Nephron (organoid): Measurements from ENCODE around the gene EFS.

Experiments
- H3K27ac Mint-ChIP-seq, 3 experiments: 2 replicates each; pipeline ENCODE4 v1.8.0; 2020; ENCODE audit warnings: mixed read lengths in 3 of 3, mild to moderate bottlenecking in 2 of 3, moderate library complexity in 1 of 3
- H3K27me3 Mint-ChIP-seq: 2 replicates; pipeline ENCODE4 v1.8.0; 2021; ENCODE audit warnings: low read depth, mild to moderate bottlenecking, moderate library complexity, mixed read lengths
- H3K36me3 Mint-ChIP-seq: 2 replicates; pipeline ENCODE4 v1.8.0; 2020; ENCODE audit warnings: low read depth, mixed read lengths
- H3K4me1 Mint-ChIP-seq: 2 replicates; pipeline ENCODE4 v1.8.0; 2020; ENCODE audit warnings: mixed read lengths
- H3K4me3 Mint-ChIP-seq, 3 experiments: 2 replicates each; pipeline ENCODE4 v1.8.0; 2020; ENCODE audit warnings: mild to moderate bottlenecking in 3 of 3, mixed read lengths in 3 of 3, moderate library complexity in 2 of 3
- H3K9me3 Mint-ChIP-seq: 2 replicates; pipeline ENCODE4 v1.8.0; 2020; ENCODE audit warnings: mixed read lengths
- CTCF ChIP-seq, 3 experiments: fragments of 200-600 bp; sonication (generic); IDR thresholded peaks; one replicate each; pipeline ENCODE4 v1.5.0; 2021; ENCODE audit warnings: antibody characterized with exemption in 3 of 3; ENCODE audit not compliant: unreplicated experiment in 3 of 3

EFS gene

DNA sequence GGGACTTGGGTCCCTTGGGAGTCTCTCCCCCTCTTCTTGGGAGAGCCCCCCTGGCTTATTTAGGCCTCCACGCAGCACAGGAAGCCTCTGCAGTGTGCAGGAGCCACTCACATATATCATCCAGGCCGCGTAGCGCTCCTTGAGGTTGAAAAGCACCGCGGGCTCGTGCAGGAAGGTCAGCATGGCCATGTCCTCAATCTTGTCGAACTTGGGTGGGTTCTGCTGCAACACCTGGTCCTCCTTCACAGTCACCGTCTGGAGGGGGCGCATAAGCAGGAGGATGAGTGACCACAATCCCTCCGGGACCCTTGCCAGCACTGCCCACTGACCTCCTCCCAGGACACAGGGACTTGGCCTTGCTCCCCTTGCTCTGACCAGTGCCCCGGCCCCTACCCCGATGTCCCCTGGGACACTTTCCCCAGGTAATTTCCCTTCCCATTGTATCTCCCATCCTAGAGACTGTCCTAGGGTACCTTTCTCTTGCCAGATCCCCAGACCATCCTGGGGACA is 40.6 kb upstream of the EFS start:
- Mint-ChIP-seq H3K4me1 (no peaks in the 10 kb centered on the region), H3K27me3 (peaks cover 15% of the 10 kb centered on the region), H3K9me3 (no peaks in the 10 kb centered on the region), H3K27ac (no peak overlapping the region), H3K36me3 (no peaks in the 10 kb centered on the region), H3K4me3 (peak overlapping the region in 1 of 3 experiments; percentile 34)
- no peak for TF ChIP-seq CTCF (IDR thresholded peaks at IDR 0.05; ENCODE audit: unreplicated experiment in 3 of 3)

- H3K36me3 Mint-ChIP-seq = no peaks in the 10 kb centered on the region
- H3K27me3 Mint-ChIP-seq = peaks cover 15% of the 10 kb centered on the region
- H3K9me3 Mint-ChIP-seq = no peaks in the 10 kb centered on the region
- H3K27ac Mint-ChIP-seq = no peak overlapping the region
- no peak overlapping the region for H3K4me3 Mint-ChIP-seq
- no peaks in the 10 kb centered on the region for H3K4me1 Mint-ChIP-seq
- TF ChIP-seq CTCF (IDR thresholded peaks at IDR 0.05; ENCODE audit: unreplicated experiment in 3 of 3) = no peak
Observed at GRCh38 chr14:23405096-23405495, 40.1 kb upstream of the EFS start.

- Mint-ChIP-seq H3K9me3 (no peaks in the 10 kb centered on the region), H3K36me3 (no peaks in the 10 kb centered on the region), H3K27ac (no peak overlapping the region), H3K4me3 (no peak overlapping the region), H3K27me3 (peaks cover 15% of the 10 kb centered on the region), H3K4me1 (peaks cover 5% of the 10 kb centered on the region)
- TF ChIP-seq CTCF (IDR thresholded peaks at IDR 0.05; ENCODE audit: unreplicated experiment in 3 of 3) = no peak
Observed at GRCh38 chr14:23404331-23404900, 39.4 kb upstream of the EFS start.

DNA sequence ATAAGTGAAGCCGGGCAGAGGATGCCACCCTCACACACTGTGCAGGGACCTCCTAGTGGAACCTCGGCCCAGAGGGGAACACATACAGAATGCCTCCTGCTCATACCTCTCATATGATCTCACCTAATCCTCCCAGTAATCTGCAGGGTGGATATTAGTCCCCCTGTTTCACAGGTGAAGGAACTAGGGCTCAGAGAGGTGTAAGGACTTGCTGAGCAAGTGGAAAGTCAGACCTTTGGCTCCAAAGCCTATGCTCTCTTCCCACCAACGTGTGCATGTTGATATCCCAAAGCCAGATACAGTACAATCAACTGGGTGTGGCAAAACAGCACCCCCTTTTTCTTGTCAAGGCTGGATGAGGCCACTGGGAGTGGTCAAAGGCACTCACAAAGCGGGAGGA is 38.9 kb upstream of the EFS start:
- Mint-ChIP-seq H3K36me3 (no peaks in the 10 kb centered on the region), H3K4me1 (peaks cover 6% of the 10 kb centered on the region), H3K27me3 (peaks cover 15% of the 10 kb centered on the region), H3K4me3 (no peak overlapping the region), H3K27ac (no peak overlapping the region), H3K9me3 (no peaks in the 10 kb centered on the region)
- TF ChIP-seq CTCF (IDR thresholded peaks at IDR 0.05; ENCODE audit: unreplicated experiment in 3 of 3) = no peak

DNA sequence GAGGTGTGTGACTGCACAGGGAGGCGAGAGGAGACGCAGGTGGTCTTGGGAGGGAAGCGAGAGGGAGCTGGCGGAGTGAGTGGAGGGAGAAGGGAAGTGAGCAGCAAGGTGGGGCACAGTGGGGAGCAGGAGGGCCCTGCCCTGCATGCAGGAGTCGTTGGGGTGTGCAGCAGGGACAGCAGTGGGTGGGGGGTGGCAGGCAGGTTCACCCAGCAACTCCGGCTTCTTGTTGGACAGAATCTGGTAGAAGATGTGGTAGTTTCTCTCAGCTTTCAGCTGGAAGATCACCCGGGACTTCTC is 38.1 kb upstream of the EFS start:
- Mint-ChIP-seq H3K27ac (no peak overlapping the region), H3K4me1 (peaks cover 6% of the 10 kb centered on the region), H3K27me3 (peaks cover 12% of the 10 kb centered on the region), H3K9me3 (no peaks in the 10 kb centered on the region), H3K4me3 (no peak overlapping the region), H3K36me3 (no peaks in the 10 kb centered on the region)
- no peak for TF ChIP-seq CTCF (IDR thresholded peaks at IDR 0.05; ENCODE audit: unreplicated experiment in 3 of 3)
